HG03439 (cell line): ENCODE data around the gene UTS2R.
A peak's percentile ranks its signal among the peaks of the same experiment; 100 is the strongest.
"Not testable (repeated sequence)": the region's sequence is repeated elsewhere in the genome, so short reads cannot be mapped to it uniquely, and the experiment has no call there.

Experiments
- ATAC-seq: cut with Tn5 transposase; IDR thresholded peaks from one replicate; pipeline ENCODE4 v1.9.1; 2021; ENCODE audit warnings: mild to moderate bottlenecking, moderate library complexity; ENCODE audit not compliant: unreplicated experiment

UTS2R gene

DNA sequence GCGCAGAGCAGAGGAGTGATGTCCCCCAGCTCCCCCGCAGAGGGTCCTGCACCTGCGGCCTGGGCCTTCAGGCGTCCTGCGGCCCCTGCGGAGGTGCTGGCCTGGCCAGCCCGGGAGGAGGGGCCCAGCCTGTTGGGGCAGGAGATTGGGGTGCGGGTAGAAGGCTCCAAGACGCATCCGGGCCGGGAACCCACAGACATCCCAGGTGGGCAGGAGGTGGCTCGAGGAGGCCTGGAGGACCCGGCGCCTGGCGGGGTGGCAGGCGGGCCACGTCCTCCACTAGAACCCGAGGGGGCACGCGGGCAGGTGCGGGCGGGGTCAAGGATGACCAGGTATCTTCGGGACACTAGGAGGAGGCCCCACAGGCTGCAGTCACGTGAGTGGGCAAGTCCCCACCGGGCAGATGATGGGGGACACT lies 37.4 kb upstream of the UTS2R start:
- ATAC-seq = no peak

DNA sequence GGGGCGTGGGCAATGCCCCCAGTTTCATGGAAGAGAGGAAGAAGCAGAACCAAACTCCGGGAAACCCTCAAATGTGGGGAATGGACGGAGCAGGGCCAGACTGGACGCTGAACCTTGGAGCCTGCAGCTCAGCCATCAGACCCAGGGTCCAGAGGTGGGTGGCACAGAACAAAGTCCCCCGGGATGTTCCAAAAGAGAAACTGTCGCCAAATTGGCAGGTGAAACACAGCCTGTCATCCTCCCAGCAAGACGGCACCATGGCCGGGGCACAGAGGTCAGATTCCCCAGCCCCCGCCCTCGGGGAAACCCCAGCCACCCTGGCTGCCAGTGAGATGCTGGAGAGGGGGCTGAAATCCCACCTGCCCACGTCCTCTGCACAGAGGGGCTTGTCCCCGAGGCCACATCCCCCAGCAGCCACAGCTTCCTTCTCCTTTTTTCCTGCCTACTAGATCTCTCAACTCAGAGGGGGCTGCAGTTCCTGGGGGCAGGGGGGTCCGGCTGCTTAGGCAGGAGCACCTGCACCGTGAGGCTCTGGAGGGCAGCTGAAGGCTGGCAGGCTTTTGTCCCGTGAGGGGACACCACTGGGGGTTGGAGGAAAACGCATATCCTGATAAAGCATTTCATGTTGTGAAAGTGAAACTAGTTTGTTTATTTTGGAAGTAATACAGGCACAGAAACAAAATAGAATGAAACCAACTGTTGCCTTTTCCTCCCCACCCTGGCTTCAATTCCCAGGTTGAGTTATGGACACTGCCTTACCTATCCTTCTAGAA lies 36.8 kb upstream of the UTS2R start:
- ATAC-seq = no peak

DNA sequence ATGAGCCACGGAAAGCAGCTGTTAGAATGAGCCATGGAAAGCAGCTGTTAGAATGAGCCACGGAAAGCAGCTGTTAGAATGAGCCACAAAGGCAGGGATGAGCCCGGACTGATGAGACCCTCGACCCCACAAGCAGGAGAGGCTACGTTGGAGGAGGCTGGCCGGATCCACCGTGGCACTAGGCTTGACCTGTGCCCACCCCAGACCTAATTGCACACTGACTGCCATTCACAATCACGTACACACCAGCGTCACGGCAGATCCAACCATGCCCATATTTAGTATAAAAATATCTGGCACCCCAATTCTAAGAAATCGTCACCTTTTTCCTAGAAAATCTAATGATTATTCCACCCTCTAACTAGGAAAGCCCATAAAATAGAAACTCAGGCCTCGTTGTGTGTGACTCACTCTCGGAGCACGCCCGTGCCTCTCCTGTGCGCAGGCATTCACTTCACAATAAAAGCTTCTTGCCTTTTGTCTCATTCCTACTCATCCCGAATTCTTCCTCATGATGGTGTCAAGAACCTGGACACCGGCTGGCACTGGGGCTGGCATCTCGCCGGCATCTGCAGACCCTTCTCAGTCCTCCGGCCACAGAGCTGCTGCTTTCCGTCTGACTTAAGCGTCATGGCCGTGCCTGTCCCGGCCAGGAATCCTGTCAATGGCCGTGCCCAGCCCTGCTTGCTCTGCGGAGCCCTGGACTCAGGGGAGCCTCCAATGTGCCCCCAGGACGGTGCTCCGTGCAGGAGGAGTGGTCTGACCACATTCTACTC lies 32.5 kb upstream of the UTS2R start:
- no peak for ATAC-seq

DNA sequence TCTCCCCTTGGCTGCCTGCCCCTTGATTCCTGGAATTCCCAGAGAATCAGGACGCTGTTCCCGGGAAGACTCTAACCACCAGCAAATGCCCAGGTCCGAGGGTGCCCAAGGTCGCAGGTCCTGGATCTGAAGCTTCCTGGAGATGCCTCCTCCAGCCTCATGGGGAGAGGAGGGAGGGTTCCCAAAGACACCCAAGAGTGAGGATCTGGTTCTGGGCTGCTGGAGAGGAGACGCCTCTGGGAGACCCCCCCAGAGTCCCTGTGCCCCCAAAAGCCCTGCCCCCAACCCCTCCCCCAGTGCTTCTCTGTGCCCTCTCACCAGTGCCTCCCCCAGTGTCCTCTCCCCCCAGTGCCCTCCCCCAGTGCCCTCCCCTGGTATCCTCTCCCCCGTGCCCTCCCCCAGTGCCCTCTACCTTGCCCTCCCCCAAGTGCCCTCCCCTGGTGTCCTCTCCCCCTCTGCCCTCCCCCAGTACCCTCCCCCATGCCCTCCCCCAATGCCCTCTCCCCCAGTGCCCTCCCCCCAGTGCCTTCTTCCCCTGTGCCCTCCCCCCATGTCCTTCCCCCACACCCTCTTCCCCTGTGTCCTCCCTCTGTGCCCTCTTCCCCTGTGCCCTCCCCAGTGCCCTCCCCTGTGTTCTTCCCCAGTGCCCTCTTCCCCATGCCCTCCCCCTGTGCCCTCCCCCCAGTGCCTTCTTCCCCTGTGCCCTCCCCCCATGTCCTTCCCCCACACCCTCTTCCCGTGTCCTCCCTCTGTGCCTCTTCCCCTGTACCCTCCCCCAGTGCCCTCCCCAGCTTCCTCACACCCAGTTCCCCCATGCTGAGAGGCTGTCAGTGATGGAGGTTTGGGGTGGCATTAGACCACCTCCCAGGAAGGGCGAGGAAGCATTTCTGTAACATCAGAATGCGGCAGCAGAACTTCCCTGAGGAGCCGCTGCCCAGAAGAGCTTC lies 31.7 kb upstream of the UTS2R start:
- no peak for ATAC-seq

DNA sequence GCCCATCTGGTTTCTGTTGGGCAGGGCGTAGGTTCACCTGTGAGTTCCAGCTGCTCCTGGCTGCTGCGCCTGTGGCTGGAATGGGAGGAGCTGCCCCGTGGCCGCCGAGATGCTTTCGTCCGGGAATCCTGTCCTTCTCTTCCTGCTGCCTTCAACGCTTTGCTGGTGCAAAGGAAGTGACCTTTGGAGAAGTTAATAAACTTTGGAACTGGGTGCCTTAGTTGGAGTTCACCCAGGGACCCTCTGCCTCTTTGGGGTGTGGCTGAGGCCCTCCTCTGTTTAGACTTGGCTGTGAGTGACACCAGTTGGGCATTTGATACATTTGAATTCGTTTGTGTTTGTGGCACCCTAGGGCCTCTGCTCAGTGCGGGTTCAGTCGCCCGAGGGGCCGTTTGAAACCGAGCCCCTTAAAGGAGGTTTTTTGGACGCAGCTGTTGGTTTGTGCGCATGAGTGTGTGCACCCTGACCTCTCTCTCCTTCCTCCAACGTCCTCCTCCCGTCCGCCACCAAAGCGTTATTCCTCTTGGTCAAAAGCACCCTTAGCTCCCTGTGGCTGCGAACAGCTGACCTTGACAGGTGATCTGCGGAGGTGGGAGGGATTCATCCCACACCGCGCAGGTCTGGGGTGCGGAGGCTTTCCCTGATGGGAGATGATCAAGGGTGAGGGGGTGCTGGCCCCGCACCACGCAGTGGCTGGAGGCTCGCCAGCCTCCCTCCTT lies 29.0 kb upstream of the UTS2R start:
- ATAC-seq = no peak

DNA sequence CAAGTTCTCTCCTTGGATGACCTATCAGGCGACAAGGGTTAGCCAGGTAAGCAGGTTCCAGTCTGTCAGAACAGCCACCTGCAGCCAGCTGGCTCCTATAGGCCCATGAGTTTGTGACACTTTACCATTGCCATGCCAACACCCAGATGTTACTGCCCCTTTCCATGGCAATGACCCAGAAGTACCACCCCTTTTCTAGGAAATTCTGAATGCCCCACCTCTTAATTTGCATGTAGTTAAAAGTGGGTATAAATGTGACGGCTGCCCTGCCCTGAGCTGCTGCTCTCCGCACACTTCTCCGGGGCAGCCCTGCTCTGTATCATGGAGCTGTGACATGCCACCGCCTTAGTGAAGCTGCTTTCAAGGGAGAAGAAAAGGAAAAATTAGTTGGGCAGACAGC lies 28.0 kb upstream of the UTS2R start:
- no peak for ATAC-seq

DNA sequence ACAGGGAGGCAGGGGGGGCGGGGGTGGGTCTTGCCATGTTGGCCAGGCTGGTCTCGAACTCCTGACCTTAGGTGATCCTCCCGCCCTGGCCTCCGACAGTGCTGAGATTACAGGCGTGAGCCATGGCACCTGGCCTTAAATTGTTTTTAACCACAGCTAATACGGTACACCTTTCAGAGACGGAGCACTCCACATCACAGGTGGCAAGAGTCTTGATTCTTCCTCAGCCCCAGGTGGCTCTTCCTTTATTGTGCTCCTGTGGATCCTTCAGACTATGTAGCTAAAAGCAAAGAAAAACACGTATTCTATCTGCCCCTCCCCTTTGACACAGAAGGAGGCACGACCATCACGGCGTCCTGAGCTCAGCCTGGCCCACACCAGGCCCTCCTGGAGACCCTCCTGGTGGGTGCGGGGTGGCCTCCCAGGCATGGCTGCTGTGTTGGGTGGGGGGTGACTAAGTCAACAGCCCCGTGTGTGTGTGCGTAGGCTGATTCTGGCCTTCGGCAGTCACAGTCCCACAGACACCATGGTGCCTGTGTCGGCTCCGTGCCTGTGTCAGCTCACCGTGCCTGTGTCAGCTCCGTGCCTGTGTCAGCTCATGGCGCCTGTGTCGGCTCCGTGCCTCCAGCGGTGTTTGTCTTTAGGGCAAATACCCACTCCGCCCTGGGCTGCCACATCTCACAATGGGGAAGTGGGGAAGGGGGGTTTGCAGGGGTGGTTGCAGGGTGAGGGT lies 27.2 kb upstream of the UTS2R start:
- ATAC-seq = no peak

DNA sequence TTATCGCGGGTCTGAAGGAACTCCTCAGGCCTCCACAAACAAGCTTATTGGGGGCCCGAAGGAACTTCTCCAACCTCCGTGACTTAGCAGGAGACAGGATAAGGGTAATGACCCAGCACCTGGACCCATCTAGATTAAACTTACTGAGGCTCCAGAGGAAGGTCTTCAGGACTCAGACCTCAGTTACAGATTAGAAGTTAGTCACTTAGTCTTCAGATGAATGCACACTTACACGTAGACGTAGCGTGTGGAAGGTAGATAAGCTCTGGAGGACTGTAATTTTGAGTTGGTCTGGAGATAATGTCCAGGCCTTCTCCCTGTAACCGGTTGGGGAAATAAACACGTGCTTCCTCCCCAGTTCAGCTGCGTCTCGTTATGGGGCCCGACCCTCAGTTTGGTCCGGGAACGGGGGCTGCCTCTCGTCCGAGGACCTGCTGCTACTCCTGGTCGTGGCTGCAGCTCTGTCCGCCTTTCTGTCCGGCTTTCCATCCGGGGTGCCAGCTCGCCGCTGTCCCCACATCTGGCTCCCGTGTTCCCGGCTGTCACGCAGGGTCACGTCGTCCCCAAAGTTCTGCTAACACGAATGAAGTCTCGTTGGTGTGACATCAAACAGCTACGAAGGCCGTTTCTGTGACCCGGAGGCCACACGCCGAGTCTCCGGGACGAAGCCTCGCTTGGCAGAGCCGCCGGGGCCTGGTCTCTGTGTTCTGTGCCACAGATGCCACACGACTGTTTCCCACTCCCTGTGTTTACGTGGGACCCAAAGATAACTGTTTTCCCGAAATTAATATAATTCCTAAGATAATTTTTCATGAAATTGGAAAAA lies 26.2 kb upstream of the UTS2R start:
- ATAC-seq = no peak

DNA sequence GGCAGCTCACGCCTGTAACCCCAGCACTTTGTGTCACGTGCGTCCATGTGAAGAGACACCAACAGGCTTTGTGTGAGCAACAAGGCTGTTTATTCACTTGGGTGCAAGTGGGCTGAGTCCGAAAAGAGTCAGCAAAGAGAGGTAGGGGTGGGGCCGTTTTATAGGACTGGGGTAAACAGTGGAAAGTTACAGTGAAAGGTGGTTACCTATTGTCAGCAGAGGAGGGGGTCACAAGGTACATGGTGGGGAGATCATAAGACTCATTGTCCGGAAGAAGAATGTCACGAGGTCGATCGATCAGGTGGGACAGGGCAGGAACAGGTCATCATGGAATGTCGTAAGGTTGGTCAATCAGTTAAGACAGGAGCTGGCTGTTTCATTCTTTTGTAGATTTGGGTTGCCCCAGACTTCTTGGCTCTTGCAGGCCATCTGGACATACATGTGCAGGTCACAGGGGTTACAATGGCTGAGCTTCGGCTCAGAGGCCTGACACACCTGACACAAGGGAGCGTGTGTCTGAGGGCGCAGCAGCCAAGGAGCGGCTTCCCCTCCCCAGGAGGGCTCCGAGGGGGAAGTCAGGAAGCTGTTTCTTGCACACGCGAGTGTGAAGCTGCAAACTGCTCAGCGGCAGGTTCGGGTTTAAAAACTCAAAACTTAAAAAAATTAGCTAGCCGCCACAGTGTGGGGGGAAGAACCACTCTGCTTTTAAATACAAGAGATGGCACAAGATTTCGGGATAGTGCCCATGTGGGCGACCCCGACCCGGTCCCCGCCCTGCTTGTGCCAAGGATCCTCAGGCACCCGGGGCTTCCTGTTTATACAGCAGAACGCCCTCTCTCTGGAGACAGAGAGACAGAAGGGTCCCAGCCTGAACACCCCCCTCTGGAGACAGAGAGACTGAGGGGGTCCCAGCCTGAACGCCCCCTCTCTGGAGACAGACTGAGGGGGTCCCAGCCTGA lies 24.9 kb upstream of the UTS2R start:
- ATAC-seq = no peak

DNA sequence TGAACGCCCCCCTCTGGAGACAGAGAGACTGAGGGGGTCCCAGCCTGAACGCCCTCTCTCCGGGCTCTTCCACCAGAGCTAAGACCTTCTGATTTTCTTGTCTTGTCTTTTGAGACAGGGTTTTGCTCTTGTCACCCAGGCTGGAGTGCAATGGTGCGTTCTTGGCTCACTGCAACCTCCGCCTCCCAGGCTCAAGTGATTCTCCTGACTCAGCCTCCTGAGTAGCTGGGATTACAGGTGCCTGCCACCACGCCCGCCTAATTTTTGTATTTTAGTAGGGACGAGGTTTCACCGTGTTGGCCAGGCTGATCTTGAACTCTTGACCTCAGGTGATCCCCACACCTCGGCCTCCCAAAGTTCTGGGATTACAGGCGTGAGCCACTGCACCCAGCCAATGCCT lies 23.6 kb upstream of the UTS2R start:
- not testable (repeated sequence) for ATAC-seq

DNA sequence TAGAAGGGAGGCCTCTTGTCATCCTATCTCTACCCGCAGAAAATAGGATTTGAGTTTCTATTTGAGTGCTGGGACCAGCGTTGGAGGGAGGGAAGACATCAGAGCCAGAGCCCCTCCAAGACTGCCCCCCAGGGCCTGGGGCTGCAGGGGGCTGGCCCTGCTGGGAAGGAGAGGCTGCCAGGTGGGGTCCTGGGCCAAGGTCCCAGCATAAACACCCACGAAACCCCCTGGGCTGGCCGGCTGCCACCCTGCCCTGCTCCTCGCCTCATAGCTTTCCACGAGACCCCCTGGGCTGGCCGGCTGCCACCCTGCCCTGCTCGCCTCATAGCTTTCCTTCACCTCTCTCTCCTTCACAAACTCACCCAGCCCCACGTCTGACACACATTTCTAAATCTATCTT lies 23.1 kb upstream of the UTS2R start:
- no peak for ATAC-seq

DNA sequence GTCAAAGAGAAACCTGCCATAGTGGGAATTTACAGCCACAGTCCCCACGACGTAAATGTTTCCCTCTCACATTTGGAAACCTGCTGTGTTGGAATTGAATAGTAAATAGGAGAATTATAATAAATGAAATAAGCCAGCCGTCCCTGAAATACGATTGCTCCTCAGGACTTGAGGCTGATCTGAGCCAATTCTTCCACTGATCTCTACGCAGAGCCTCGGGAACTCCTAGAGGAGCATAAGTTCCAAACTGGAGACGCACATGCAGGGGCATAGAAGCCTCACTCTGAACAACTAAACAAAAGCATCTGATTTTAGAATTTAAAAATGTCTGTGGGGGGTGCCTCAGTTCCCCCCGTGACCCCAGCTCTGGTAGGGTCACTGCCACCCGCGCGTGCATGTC lies 22.7 kb upstream of the UTS2R start:
- ATAC-seq = no peak

DNA sequence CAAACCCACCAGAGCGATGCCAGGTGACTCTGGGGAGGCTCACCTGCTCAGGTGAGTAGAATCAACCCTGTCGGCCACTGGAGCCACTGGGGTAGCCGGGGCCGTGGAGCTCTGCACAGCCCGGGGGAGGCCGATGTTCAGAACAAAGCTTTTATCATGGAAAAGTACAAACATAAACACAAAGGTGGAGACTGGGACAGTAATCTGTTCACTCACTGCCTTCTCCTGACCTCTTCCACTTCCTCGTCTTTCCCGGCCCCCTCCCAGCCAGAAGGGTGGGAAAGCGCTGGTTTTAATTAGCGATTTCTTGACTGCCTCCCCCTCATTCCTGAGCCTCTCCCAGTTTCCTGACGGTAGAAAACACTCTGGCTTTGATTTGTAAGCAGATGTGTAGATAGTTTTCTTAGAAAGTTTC lies 22.3 kb upstream of the UTS2R start:
- ATAC-seq = no peak

DNA sequence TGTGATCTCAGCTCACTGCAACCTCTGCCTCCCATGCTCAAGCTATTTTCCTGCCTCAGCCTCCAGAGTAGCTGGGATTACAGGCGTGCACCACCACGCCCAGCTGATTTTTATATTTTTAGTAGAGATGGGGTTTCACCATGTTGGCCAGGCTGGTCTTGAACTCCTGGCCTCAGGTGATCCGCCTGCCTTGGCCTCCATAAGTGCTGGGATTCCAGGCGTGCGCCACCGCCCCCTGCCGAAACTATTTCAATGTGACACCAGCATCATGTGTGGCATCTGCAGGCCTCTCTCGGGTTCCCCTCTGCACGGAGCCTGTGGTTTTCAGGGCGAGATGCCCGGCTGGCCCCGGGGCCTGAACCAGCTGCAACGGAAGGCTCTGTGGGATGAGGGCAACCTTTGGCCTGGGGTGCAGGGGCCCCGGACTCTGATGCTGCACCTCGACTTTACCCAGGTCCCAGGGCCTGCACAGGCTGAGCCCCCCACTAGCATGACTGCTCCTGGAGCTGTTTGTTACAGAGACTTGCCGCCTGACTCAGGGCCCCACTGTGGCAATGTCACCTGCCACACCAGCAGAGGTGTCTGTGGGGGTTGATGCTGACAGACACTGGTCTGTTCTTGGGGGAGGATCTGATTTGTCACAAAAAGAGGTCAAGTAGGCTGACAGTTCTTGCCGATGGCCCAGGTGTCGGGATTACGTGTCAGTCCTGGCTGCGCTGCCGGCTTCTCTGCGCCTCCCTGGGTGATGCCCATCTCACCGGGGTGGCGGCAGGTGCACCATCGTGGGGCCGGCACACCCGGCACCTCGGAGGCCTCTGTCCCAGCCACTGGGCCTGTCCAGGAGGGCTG lies 21.2 kb upstream of the UTS2R start:
- no peak for ATAC-seq

DNA sequence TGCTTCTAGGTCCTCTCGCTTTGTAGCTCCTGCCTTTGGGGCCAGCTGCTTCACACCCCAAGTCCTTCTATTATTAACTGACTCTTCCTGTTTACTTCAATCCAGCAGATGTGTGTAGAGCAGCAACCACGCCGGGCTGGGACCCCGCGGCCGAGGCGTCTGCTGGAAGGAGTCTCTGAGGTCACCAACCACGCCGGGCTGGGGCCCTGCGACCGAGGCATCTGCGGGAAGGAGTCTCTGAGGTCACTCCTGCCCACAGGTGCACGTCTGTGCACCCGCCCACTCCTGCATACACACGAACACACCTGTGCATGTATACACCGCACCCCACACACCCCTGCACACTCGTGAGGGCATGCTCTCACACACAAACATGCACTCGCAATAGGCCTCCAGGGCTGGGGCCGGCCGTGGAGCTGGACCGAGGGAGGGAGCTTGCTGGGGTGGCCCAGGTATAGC lies 20.3 kb upstream of the UTS2R start:
- ATAC-seq = peak; percentile 35

DNA sequence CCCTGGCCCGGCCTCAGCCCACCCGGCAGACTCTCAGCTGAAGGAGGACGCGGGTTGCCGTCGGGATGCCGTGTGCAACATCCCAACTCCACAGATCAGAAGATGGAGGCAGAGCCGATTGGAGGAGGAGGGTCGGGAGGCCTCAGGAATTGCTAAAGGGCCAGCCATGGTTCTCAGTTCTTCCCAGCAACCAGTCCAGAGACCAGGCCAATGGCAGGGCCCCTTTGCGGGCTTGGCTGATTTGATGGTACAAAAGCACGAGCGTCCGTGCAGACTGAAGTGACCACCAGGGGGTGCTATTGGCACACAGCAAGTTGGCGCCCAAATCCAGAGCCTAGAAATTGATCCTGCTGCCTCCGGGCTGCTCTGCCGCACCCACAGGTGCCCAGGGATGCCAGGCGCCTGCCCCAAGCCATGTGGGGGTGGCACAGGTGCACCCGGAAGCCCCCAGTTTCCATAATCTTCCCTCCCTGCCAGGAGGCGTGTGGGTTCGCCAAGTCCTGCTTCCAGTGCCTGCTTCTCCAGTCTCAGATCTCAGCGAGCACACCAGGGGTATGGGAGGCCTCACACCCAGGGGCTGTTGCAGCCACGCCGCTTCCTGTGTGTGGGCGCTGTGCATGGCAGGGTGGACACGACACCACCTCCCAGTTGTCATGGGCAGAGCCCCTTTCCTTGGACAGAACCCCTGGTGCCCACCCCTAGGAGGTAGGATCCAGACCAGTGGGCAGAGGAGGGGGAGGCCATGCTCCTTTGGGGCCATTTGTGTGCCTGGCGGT lies 19.7 kb upstream of the UTS2R start:
- ATAC-seq = peak; percentile 62
